ENCODE results near the gene KRTAP2-1. TPM values are rescaled to one million over a fixed set of nuclear protein-coding genes. Genes with fewer than 3 reads are reported as not detected.

The KRTAP2-1 gene
- polyA plus RNA-seq, 1 donor = not detected

DNA sequence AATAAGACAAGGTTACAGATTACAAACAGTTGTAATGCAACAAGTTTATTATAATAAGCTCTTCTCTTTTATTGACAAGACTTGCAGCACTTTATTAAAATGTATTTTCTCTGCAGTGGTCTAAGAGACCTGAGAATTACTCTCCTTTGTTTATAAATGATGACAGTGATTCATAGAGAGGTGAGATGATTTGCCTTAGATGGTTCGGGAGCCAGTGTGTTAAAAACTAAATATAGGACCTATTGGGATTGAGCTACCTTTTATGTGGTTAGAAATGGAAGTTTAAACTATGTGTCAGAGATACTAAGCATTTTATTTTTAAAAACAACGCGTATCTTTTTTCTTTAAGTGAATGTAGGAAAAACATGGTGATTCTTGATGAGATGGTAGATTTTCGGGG, 50.3 kb downstream of the KRTAP2-1 start:
- 95% methylated on average over 3 of the region's 4 CpGs for WGBS (ENCODE audit: insufficient coverage, low lambda C conversion rate)
- Histone ChIP-seq H3K27ac (ENCODE audit: low read length) (no peak overlapping the region), H3K4me3 (ENCODE audit: low read length) (no peak overlapping the region), H3K9me3 (ENCODE audit: control insufficient read depth, low read depth, low read length) (no peaks in the 10 kb centered on the region), H3K27me3 (ENCODE audit: control insufficient read depth, insufficient read depth, low read length) (peaks cover 5% of the 10 kb centered on the region), H3K4me1 (ENCODE audit: control insufficient read depth, insufficient read depth, low read length) (no peaks in the 10 kb centered on the region), H3K36me3 (ENCODE audit: control insufficient read depth, insufficient read depth, low read length) (no peaks in the 10 kb centered on the region)
- DNase-seq = no peak

Other genes with a start within 250 kb of the KRTAP2-1 start
- gene KRT28, start 247.4 kb downstream of the KRTAP2-1 start, polyA plus RNA-seq = not detected
- gene KRT10, start 224.7 kb downstream of the KRTAP2-1 start, polyA plus RNA-seq = 40.7 TPM
- 0.16 TPM for gene KRT12, start 180.1 kb downstream of the KRTAP2-1 start, polyA plus RNA-seq
- gene KRT20, start 162.1 kb downstream of the KRTAP2-1 start, polyA plus RNA-seq = 31.7 TPM
- 0.18 TPM for gene KRT23, start 109.7 kb downstream of the KRTAP2-1 start, polyA plus RNA-seq
- gene KRT39, start 80.4 kb downstream of the KRTAP2-1 start, polyA plus RNA-seq = not detected
- 0.07 TPM for gene KRT40, start 63.0 kb downstream of the KRTAP2-1 start, polyA plus RNA-seq
- gene KRTAP3-3, start 53.2 kb downstream of the KRTAP2-1 start, polyA plus RNA-seq = not detected
- gene KRTAP3-2, start 47.4 kb downstream of the KRTAP2-1 start, polyA plus RNA-seq = not detected
- not detected for gene KRTAP3-1, start 38.2 kb downstream of the KRTAP2-1 start, polyA plus RNA-seq
- not detected for gene KRTAP1-5, start 20.1 kb downstream of the KRTAP2-1 start, polyA plus RNA-seq
- gene KRTAP1-4, start 17.1 kb downstream of the KRTAP2-1 start, polyA plus RNA-seq = not detected
- not detected for gene KRTAP1-3, start 12.4 kb downstream of the KRTAP2-1 start, polyA plus RNA-seq
- gene KRTAP1-1, start 5.9 kb downstream of the KRTAP2-1 start, polyA plus RNA-seq = not detected
- not detected for gene KRTAP2-2, start 7.9 kb upstream of the KRTAP2-1 start, polyA plus RNA-seq
- gene KRTAP2-3, start 12.8 kb upstream of the KRTAP2-1 start, polyA plus RNA-seq = not detected
- gene KRTAP2-4, start 18.6 kb upstream of the KRTAP2-1 start, polyA plus RNA-seq = not detected
- not detected for gene KRTAP4-7, start 36.8 kb upstream of the KRTAP2-1 start, polyA plus RNA-seq
- gene KRTAP4-8, start 50.8 kb upstream of the KRTAP2-1 start, polyA plus RNA-seq = not detected
- not detected for gene KRTAP4-16, start 54.9 kb upstream of the KRTAP2-1 start, polyA plus RNA-seq
- gene KRTAP4-9, start 58.1 kb upstream of the KRTAP2-1 start, polyA plus RNA-seq = not detected
- gene KRTAP4-11, start 71.1 kb upstream of the KRTAP2-1 start, polyA plus RNA-seq = not detected
- gene KRTAP4-12, start 76.9 kb upstream of the KRTAP2-1 start, polyA plus RNA-seq = not detected
- gene KRTAP4-6, start 93.2 kb upstream of the KRTAP2-1 start, polyA plus RNA-seq = not detected
- not detected for gene KRTAP4-5, start 102.5 kb upstream of the KRTAP2-1 start, polyA plus RNA-seq
- not detected for gene KRTAP4-4, start 113.4 kb upstream of the KRTAP2-1 start, polyA plus RNA-seq
- gene KRTAP4-3, start 120.9 kb upstream of the KRTAP2-1 start, polyA plus RNA-seq = not detected
- not detected for gene KRTAP4-2, start 130.9 kb upstream of the KRTAP2-1 start, polyA plus RNA-seq
- not detected for gene KRTAP4-1, start 137.6 kb upstream of the KRTAP2-1 start, polyA plus RNA-seq
- not detected for gene KRTAP9-1, start 142.6 kb upstream of the KRTAP2-1 start, polyA plus RNA-seq
- not detected for gene KRTAP9-2, start 179.3 kb upstream of the KRTAP2-1 start, polyA plus RNA-seq
- gene KRTAP9-3, start 185.1 kb upstream of the KRTAP2-1 start, polyA plus RNA-seq = not detected
- gene KRTAP9-8, start 190.7 kb upstream of the KRTAP2-1 start, polyA plus RNA-seq = not detected
- gene KRTAP9-4, start 202.4 kb upstream of the KRTAP2-1 start, polyA plus RNA-seq = not detected
- gene KRTAP9-9, start 208.1 kb upstream of the KRTAP2-1 start, polyA plus RNA-seq = not detected
- not detected for gene KRTAP9-6, start 218.1 kb upstream of the KRTAP2-1 start, polyA plus RNA-seq
- gene KRTAP9-7, start 228.4 kb upstream of the KRTAP2-1 start, polyA plus RNA-seq = not detected